Sigmoid colon (tissue), 4 donors: ENCODE data around the gene TTC22.

ENCODE experiments used
- CTCF ChIP-seq, 4 experiments: fragments of 450-650 bp in 3 of 4; fragments of 200-600 bp in 1 of 4; IDR thresholded peaks; one replicate each; pipeline ENCODE4 v1.5.1; 2016 to 2019; ENCODE audit warnings: antibody characterized with exemption in 4 of 4, mild to moderate bottlenecking in 3 of 4, moderate library complexity in 2 of 4
- EP300 ChIP-seq, 4 donors: sonication (generic); formaldehyde crosslinking; IDR thresholded peaks; one replicate each; pipeline ENCODE4 v1.6.1; 2017; ENCODE audit warnings: antibody characterized with exemption in 4 of 4
- POLR2A ChIP-seq, 2 donors: fragments of 450-650 bp; IDR thresholded peaks; one replicate each; pipeline ENCODE4 v1.6.1; 2016; ENCODE audit warnings: antibody characterized with exemption in 2 of 2, mild to moderate bottlenecking in 2 of 2, moderate library complexity in 2 of 2
- POLR2AphosphoS5 ChIP-seq, 4 donors: sonication (generic); formaldehyde crosslinking; IDR thresholded peaks; one replicate each; pipeline ENCODE4 v1.6.1; 2017; ENCODE audit warnings: antibody characterized with exemption in 4 of 4

- no peak for TF ChIP-seq CTCF (IDR thresholded peaks at IDR 0.05)
- TF ChIP-seq EP300 (IDR thresholded peaks at IDR 0.05) = no peak
- TF ChIP-seq POLR2AphosphoS5 (IDR thresholded peaks at IDR 0.05) = no peak
- TF ChIP-seq POLR2A (IDR thresholded peaks at IDR 0.05) = no peak
Observed at GRCh38 chr1:54808443-54809207, 7.5 kb upstream of the TTC22 start.
